GM21576 (cell line): ENCODE measurements around the gene KCNK4.

Source experiments
- ATAC-seq: cut with Tn5 transposase; IDR thresholded peaks from one replicate; pipeline ENCODE4 v1.9.1; 2021; ENCODE audit warnings: mild to moderate bottlenecking, moderate library complexity; ENCODE audit not compliant: unreplicated experiment

KCNK4 gene

DNA sequence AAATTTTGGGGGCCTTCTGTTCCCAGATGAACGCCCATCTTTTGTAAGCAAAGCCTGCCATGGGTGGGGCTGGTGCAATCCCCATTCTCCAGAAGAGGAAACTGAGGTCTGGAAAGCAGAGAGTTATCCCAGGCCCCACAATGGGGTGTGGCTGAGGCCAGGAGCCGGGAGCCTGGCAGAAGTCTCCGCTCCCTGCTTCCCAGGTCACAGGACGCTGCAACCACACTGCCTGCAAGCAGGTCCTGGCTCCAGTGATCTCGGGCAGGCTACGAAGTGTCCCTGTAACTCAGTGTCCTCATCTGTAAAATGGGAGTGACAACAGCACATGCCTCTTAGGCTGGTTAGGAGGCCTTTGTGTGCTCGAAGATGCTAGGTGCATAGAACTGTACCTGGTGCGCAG, 38.1 kb upstream of the KCNK4 start:
- no peak for ATAC-seq

DNA sequence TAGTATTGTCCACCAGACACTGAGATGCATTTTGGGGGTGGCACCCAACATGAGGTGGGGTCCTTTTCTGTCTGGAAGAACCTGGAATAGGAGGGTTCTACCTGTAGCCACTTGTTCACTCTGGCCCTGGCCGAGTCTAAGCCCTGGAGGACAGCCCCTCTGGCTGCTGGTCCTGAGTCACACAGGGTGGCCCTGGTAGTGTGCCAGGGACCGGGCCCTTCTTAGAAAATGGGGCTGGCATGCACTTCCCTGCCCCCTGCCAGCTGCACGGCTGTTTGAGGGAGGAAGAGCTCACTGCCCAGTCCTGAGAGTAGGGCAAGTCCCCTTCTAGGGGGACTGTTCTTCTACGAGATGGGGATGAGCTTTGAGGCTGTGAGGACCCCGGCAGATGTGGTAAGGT, 37.6 kb upstream of the KCNK4 start:
- no peak for ATAC-seq

DNA sequence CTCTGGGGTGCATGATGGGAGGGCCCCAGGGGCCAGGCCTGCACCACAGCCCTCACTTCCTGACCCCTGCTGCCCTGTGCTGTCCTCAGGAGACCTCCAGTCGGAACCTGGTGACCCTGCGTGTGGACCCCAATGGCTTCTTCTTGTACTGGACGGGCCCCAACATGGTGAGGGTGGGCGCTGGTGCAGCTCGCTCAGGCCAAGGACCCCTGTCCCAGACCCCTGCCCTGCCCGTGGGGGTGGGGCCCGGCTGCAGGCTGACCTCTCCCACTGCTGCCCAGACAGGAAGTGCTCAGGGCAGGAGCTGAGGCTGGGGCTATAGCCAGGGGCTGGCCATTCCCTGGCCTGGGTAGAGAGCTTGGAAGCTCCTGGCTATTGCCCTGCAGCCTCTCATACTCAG, 36.8 kb upstream of the KCNK4 start:
- ATAC-seq, result no peak

DNA sequence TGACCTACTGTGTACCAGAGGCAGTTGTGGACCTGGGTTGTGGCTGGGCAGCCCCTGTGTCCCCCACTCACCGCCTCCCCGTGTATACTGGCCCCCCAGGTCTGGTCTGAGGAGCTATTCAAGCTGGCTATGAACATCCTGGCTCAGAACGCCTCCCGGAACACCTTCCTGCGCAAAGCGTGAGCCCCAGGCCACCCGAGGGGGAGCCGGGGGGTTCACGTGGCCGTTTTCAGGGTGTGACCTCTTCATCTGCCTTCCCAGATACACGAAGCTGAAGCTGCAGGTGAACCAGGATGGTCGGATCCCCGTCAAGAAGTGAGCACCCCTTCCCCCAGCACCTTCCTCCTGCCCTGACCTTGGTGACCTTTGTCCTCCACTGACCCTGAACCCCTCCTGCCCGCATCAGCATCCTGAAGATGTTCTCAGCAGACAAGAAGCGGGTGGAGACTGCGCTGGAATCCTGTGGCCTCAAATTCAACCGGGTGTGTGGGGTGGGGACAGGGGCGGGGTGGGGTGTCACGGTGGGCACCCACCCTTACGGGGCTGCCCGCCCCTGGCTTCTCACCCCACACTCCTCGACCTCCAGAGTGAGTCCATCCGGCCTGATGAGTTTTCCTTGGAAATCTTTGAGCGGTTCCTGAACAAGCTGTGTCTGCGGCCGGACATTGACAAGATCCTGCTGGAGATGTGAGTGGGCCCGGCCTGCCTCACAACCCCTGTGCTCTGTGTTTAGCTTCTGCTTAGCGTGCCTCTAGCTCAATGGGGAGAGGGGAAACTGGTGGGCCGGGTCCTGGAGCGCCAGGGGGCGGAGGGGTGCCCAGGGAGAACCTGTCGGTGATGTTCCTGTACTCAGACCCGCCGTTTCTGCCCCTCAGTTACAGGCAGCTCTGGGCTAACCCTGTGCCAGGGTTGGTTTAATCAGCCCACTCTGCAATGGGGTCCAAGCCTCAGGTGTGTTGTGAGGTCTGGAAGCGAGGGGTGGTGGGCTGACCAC, 35.7 kb upstream of the KCNK4 start:
- ATAC-seq, result no peak

DNA sequence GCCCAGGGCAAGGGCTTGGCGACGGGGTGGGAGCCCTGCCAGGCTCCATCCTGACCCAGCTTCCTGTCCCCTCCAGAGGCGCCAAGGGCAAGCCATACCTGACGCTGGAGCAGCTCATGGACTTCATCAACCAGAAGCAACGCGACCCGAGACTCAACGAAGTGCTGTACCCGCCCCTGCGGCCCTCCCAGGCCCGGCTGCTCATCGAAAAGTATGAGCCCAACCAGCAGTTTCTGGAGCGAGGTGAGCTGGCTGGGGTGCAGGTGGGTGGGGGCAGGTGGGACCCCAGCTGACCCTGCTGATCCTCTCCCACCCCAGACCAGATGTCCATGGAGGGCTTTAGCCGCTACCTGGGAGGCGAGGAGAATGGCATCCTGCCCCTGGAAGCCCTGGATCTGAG, 34.8 kb upstream of the KCNK4 start:
- ATAC-seq, result no peak

DNA sequence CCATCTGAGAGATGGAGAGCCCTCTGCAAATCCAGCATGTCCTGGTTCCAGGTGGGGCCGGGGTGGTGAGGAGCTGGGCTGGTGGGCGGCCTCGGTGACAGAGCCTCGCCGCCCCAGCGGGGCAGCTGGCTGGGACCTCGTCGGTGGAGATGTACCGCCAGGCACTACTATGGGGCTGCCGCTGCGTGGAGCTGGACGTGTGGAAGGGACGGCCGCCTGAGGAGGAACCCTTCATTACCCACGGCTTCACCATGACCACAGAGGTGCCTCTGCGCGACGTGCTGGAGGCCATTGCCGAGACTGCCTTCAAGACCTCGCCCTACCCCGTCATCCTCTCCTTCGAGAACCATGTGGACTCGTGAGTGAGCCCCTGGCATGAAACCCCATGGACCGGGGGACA, 32.7 kb upstream of the KCNK4 start:
- no peak for ATAC-seq

DNA sequence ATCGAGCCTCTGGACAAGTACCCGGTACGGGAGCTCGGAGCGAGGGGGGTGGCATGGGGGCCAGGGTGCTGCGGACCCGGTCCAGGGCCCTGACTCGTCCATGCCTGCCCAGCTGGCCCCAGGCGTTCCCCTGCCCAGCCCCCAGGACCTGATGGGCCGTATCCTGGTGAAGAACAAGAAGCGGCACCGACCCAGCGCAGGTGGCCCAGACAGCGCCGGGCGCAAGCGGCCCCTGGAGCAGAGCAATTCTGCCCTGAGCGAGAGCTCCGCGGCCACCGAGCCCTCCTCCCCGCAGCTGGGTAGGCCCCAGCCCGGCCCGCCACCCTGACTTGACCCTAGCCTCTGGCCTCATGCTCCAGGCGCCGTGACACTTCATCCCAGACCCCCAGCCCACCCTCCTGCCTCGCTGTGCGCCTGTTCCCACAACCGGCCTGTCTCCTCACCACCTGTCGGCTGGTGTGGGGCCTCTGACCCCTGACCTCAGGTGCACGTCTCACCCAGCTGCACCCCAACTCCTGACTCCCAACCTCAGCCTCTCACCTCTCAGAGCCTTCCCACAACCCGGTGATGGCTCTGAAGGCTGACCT, 32.1 kb upstream of the KCNK4 start:
- no peak for ATAC-seq

DNA sequence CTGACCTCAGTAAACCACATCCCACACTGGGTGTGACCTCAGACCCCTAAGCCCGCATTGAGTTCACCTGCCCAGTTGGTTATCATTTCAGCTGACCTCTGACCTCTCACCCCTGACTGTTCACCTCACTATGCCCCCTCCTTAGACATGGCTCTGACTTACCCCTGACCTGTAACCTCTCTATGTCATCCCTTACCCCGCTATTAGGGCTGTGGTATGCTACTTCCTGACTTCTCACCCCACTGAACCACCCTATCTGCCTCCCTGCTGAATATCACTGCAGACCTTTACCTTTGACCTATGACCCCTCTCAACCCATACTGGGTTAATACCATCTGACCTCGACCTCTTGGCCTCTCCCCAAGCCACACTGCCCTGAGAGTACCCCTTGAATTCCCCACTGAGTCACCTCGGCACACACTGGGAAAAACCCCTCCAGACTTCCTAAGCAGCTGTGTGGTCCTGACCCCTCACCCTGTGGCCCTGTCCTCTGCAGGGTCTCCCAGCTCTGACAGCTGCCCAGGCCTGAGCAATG, 31.5 kb upstream of the KCNK4 start:
- no peak for ATAC-seq

DNA sequence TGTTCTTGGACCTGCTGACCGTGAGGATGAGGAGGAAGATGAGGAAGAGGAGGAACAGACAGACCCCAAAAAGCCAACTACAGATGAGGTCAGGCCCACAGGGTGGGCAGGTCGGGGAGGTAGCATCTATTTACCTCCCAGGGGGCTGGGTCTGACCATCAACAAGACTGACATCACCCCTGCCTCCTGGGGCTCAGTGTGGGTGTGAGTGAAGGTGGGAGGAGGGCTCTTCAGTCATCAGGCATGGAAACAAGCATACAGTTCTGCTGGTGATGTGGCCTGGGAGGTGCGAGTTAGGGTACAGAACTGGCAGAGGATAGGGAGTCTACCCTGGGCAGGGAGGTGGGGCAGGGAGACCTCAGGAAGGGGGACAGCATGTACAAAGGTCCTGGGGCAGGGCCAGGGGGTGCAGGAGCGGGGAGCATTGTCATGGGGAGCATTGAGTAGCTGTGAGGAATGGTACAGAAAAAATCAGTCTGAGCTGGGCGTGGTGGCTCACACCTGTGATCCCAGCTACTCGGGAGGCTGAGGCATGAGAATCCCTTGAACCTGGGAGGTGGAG, 30.9 kb upstream of the KCNK4 start:
- ATAC-seq, result no peak

DNA sequence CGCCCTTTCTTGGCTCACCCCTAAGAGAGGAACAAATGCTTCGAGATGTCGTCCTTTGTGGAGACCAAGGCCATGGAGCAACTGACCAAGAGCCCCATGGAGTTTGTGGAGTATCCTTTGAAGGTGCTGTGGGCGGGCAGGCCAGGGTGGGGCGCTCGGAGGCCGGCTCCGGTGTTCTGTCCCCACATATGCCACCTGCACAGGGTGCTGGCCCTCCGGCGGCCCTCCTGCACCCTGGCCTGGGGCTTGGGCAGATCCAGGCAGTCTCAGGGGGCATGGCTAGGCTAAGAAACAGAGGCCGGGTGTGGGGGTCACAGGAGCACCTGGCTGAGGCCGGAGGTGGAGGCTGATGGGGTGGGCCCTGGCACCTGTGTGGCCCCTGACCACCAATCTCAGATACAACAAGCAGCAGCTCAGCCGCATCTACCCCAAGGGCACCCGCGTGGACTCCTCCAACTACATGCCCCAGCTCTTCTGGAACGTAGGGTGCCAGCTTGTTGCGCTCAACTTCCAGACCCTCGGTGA, 29.5 kb upstream of the KCNK4 start:
- ATAC-seq, result no peak

DNA sequence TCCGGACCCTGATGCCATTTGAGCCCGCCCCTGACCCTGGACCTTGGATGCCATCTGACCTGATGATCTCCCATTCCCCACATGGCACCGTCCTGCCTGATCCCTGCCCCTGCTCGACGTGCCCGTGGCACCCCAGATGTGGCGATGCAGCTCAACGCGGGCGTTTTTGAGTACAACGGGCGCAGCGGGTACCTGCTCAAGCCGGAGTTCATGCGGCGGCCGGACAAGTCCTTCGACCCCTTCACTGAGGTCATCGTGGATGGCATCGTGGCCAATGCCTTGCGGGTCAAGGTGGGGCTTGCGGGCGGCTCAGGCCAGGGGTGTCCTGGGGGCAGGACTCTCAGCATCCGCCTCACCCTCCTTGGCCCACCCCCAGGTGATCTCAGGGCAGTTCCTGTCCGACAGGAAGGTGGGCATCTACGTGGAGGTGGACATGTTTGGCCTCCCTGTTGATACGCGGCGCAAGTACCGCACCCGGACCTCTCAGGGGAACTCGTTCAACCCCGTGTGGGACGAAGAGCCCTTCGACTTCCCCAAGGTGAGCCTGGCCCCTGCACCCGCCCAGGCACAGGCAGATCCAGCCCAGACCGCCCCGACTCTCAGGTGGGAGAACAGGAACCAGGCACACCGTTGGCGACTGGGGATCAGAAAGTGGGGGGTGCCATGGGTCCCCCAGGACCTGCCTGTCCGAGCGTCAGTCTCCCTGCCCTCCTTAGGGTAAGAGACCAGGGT, 28.7 kb upstream of the KCNK4 start:
- ATAC-seq, result no peak

DNA sequence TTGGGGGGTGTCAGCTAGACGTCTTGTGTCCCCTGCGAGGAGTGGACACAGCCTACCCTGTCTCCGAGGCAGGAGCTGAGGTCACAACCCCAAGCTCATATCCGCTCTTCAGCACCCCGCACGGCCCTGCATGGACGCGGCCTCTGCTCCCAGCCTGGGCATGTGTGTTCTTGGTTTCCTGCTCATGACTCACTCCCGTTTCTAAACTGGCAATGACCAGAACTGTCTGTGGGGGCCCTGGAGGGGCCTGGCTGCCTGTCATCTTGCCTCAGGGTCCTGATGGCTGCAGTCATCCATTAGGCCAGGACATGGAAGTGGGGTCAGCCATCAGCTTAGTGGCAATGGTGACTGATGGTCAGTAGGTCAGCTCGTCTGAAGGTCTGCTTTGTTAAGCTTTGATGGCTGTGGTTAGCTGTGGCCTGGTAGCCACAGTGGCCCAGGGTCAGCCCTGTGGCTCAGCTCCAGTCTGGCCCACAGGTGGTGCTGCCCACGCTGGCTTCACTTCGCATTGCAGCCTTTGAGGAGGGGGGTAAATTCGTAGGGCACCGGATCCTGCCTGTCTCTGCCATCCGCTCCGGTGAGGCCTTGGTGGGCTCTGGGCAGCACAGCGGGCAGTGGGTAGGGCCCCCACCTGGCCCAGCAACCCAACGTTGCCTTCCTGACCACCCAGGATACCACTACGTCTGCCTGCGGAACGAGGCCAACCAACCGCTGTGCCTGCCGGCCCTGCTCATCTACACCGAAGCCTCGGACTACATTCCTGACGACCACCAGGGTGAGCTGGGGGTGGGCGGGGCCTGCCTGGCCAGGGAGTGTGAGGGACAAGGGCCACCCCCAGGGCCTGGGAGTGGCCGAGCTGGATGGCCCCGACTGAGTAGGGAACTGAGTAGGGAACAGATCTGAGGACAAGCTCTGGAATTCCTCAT, 27.8 kb upstream of the KCNK4 start:
- ATAC-seq, result no peak

DNA sequence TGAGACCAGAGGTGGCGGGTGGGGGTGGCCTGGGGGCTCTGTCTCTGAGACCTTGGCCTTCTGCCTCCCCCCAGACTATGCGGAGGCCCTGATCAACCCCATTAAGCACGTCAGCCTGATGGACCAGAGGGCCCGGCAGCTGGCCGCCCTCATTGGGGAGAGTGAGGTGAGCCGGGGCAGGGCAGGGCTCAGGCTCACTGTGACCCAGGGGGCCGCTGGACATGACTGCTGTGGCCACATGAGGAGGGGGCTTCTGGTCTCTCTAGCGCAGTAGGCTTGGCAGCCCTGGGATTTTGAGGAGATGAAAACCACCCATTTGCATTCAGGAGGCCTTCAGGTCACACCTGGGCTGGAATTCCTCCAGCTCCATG, 27.2 kb upstream of the KCNK4 start:
- ATAC-seq, result no peak

DNA sequence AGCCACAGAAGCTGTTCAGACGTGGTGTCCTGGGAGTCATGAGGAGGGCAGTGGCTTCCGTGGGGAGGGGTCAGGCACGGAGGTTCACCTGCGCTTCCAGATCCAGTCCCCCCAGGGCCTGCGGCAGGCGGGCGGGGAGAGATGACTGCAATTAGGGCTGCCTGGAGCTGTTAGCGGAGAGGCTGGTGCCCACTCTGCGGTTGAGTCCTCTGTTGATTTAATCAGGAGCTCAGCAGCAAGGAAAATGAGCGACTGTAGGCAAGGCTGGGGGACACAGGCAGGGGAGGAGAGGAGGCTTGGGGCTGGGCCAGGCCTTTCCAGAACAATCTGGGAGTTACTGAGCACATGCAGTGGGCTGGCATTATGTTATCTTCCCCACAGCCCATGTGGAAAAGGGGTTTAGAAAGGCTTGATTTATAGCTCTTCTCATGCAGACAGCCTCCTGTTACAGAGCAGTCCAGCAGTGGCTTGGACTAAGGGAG, 26.7 kb upstream of the KCNK4 start:
- ATAC-seq, result no peak

DNA sequence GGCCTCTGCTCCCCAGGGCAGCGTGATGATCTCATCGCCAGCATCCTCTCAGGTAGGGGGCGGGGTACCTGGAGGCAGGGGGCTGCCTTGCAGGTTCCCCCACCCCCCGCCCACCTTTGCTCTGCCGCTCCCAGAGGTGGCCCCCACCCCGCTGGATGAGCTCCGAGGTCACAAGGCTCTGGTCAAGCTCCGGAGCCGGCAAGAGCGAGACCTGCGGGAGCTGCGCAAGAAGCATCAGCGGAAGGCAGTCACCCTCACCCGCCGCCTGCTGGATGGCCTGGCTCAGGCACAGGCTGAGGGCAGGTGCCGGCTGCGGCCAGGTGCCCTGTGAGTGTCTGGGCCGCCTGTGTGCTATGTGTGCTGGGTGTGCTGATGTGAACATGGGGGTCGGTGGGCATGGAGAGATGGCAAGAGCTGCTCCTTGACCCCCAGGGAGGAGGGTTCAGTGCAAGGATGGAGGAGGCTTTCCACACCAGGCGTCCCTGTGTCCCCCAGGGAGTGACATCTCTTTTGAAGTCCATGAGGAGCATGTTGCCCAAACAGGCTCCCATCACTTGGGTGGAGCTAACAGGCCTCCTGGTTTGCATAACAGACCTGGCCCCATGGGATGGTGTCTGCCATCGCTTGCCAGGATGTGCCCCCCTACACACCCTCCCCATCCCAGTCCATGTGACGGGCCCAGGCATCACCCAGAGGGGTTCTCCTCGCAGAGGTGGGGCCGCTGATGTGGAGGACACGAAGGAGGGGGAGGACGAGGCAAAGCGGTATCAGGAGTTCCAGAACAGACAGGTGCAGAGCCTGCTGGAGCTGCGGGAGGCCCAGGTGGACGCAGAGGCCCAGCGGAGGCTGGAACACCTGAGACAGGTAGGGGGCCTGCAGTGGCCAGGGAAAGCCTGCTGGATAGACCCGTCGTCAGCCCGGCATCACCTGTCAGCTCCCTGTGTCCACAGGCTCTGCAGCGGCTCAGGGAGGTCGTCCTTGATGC, 25.6 kb upstream of the KCNK4 start:
- no peak for ATAC-seq

DNA sequence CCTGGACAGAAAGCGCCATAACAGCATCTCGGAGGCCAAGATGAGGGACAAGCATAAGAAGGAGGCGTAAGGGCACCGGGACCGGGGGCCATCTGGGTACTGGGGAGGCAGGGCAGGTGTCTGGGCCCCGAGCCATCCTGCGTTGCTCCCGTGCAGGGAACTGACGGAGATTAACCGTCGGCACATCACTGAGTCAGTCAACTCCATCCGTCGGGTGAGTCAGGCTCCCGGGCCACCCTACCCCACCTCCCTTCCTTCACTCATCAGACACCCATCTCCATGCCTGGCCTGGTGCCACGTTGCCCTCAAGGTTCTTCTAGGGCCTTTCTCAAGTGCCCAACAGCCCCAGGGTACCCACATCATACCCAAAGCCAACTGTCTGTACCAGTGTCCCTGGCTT, 24.8 kb upstream of the KCNK4 start:
- no peak for ATAC-seq

DNA sequence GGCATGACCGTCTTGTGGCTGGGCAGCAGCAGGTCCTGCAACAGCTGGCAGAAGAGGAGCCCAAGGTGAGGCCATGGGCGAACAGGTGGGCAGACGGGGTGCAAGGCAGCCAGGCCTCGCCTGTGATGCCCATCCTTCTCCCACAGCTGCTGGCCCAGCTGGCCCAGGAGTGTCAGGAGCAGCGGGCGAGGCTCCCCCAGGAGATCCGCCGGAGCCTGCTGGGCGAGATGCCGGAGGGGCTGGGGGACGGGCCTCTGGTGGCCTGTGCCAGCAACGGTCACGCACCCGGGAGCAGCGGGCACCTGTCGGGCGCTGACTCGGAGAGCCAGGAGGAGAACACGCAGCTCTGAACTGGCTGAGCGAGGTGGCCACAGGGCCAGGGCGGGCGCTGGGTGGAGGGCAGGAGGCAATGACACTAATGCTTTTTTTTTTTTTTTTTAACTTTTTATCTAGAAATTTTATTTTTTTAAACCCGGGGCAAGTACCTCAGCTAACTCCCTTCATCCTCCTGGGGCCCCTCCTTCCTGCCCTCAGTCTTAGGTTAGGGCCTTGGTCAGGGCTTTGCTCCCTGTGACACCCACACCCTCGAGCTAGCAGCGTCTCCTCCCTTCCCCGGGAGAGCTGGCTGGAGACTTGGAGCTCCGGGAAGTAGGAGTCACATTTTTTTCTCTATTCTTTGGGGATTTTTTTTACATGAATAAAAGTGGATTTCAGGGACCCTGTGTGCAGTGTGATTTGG, 23.7 kb upstream of the KCNK4 start:
- no peak for ATAC-seq
